GM12891 (cell line): ENCODE measurements around the gene UBE2C.

Experiments used
- POLR2A ChIP-seq: IDR thresholded peaks from 2 replicates; pipeline ENCODE4 v1.6.1; 2011; ENCODE audit warnings: low read depth, low read length, control low read depth
- POLR2AphosphoS5 ChIP-seq: IDR thresholded peaks from 2 replicates; pipeline ENCODE4 v1.6.1; 2011; ENCODE audit warnings: low read depth, low read length, control low read depth
- TAF1 ChIP-seq: IDR thresholded peaks from 2 replicates; pipeline ENCODE4 v1.6.1; 2011; ENCODE audit warnings: low read depth, low read length, control low read depth

DNA sequence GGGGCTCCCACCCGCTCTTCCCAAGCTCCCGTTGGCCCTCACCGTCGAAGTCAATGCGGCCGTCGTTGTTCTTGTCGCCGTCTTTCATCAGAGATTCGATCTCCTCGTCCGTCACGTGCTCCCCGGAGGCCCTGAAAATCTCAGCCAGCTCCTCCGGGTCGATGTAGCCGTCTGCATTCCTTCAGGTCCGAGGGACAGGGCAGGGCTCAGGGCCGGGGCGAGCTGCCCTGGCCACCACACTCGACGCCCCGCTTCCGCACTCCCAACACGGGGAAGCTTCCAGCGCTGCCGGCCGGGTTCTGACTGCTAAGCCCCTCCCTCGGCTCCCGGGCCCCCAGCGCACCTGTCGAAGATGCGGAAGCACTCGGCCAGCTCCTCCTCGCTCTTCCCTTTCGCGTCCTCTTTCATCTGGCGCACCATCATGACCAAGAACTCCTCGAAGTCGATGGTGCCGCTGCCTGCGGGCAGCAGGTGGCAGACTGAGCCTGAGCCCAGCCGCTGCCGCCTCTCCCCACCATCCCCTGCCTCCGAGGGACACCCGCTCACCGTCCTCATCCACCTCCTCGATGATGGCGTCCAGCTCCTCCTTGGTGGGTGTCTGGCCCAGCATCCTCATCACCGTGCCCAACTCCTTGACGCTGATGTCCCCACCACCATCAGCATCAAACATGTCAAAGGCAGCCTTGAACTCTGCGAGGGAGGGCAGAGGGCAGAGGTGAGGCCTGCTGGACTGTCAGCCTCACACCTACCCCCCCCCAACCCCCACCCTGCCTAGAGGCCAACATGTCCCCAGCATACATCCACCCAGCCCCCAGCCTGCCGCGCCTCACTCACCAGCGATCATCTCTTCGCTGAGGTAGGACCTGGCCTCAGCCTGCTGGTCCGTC lies 11.7 kb downstream of the UBE2C start:
- no peak for TF ChIP-seq TAF1
- TF ChIP-seq POLR2A, result no peak
- TF ChIP-seq POLR2AphosphoS5, result no peak
